ENCODE data around the gene AMOTL2.

The AMOTL2 gene

GRCh38 chr3:134313847-134314587, 60.2 kb downstream of the AMOTL2 start:
- no peak overlapping the region for H3K4me3 ChIP-seq (replicated peaks; ENCODE audit: insufficient read depth, low read length)
- no peak for DNase-seq (ENCODE audit: low read depth in 1 of 2, low spot score in 1 of 2)
- peaks cover 16% of the 10 kb centered on the region for H3K27me3 ChIP-seq (ENCODE audit: insufficient read depth, poor library complexity, severe bottlenecking)
- H3K27ac ChIP-seq (replicated peaks): no peak overlapping the region
- no peak for TF ChIP-seq SPI1 (IDR thresholded peaks at IDR 0.05; ENCODE audit: borderline replicate concordance, low read depth)
- TF ChIP-seq POLR2AphosphoS5 (IDR thresholded peaks at IDR 0.05; ENCODE audit: low read depth): no peak
- TF ChIP-seq, protein P1, sequence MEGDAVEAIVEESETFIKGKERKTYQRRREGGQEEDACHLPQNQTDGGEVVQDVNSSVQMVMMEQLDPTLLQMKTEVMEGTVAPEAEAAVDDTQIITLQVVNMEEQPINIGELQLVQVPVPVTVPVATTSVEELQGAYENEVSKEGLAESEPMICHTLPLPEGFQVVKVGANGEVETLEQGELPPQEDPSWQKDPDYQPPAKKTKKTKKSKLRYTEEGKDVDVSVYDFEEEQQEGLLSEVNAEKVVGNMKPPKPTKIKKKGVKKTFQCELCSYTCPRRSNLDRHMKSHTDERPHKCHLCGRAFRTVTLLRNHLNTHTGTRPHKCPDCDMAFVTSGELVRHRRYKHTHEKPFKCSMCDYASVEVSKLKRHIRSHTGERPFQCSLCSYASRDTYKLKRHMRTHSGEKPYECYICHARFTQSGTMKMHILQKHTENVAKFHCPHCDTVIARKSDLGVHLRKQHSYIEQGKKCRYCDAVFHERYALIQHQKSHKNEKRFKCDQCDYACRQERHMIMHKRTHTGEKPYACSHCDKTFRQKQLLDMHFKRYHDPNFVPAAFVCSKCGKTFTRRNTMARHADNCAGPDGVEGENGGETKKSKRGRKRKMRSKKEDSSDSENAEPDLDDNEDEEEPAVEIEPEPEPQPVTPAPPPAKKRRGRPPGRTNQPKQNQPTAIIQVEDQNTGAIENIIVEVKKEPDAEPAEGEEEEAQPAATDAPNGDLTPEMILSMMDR (IDR thresholded peaks at IDR 0.05; ENCODE audit: insufficient read depth, low read length): no peak
- TF ChIP-seq, protein P2, sequence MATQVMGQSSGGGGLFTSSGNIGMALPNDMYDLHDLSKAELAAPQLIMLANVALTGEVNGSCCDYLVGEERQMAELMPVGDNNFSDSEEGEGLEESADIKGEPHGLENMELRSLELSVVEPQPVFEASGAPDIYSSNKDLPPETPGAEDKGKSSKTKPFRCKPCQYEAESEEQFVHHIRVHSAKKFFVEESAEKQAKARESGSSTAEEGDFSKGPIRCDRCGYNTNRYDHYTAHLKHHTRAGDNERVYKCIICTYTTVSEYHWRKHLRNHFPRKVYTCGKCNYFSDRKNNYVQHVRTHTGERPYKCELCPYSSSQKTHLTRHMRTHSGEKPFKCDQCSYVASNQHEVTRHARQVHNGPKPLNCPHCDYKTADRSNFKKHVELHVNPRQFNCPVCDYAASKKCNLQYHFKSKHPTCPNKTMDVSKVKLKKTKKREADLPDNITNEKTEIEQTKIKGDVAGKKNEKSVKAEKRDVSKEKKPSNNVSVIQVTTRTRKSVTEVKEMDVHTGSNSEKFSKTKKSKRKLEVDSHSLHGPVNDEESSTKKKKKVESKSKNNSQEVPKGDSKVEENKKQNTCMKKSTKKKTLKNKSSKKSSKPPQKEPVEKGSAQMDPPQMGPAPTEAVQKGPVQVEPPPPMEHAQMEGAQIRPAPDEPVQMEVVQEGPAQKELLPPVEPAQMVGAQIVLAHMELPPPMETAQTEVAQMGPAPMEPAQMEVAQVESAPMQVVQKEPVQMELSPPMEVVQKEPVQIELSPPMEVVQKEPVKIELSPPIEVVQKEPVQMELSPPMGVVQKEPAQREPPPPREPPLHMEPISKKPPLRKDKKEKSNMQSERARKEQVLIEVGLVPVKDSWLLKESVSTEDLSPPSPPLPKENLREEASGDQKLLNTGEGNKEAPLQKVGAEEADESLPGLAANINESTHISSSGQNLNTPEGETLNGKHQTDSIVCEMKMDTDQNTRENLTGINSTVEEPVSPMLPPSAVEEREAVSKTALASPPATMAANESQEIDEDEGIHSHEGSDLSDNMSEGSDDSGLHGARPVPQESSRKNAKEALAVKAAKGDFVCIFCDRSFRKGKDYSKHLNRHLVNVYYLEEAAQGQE (IDR thresholded peaks at IDR 0.05; ENCODE audit: insufficient replicate concordance, low read depth): no peak
- TF ChIP-seq GABPA (IDR thresholded peaks at IDR 0.05; ENCODE audit: low read depth): no peak

DNA sequence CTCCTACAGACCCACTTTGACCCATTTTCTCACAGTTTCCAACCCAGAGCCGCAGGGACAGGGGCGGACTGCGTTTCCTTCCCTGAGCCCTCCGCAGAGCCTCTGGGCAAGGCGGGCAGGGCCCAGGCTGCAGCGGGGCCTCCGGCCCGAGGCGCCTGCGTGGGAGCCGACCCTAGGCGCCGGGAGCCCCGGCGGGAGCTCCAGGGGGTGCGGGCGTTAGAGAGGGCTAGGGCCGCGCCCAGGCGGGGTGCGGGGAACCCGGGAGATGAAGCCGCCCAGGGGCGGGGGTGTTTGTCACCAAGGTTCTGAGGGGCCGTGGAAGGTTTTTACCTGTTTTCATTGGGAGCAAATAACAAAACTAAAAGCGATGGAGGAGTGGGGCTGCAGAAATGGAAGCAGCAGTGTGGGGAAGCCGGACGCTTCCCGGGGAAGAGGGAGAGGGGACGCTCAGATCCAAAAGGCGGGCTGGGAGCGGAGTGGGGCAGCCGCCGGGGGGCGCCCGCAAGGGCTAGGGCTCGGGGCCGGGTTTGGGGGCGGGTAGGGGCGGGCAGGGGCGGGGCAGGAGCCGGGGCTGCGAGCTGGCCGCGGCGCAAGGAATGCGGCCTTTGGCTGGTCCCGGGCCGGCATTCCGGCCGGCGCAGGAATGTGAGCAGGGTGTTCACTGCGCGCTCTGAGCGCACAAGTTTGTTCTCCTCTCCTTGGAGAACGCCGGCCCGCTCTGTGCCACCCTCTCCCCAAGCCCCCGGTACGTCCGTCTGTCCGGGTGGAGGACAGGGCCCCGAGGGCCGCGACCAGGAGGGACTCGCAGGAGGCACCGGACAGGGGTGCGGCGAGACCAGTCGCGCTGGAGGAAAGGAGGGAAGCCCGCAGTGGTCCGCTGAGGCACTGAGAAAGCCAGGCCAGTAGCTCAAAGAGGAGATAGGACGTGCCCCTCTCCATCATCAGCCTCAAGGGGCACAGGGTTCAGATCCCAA, 61.1 kb downstream of the AMOTL2 start:
- Histone ChIP-seq H3K4me3 (replicated peaks; ENCODE audit: insufficient read depth, low read length) (no peak overlapping the region), H3K27me3 (ENCODE audit: insufficient read depth, poor library complexity, severe bottlenecking) (peaks cover 16% of the 10 kb centered on the region), H3K27ac (replicated peaks) (no peak overlapping the region)
- TF ChIP-seq, protein P1 (IDR thresholded peaks at IDR 0.05; ENCODE audit: insufficient read depth, low read length): no peak
- TF ChIP-seq, protein P2 (IDR thresholded peaks at IDR 0.05; ENCODE audit: insufficient replicate concordance, low read depth): no peak
- TF ChIP-seq POLR2AphosphoS5 (IDR thresholded peaks at IDR 0.05; ENCODE audit: low read depth): no peak
- TF ChIP-seq SPI1 (IDR thresholded peaks at IDR 0.05; ENCODE audit: borderline replicate concordance, low read depth): no peak
- TF ChIP-seq GABPA (IDR thresholded peaks at IDR 0.05; ENCODE audit: low read depth): no peak
- DNase-seq (ENCODE audit: low read depth in 1 of 2, low spot score in 1 of 2): no peak

- H3K27ac ChIP-seq (replicated peaks): no peak overlapping the region
- H3K27me3 ChIP-seq (ENCODE audit: insufficient read depth, poor library complexity, severe bottlenecking): peaks cover 16% of the 10 kb centered on the region
- DNase-seq (ENCODE audit: low read depth in 1 of 2, low spot score in 1 of 2): no peak
- H3K4me3 ChIP-seq (replicated peaks; ENCODE audit: insufficient read depth, low read length): no peak overlapping the region
- TF ChIP-seq, protein P2 (IDR thresholded peaks at IDR 0.05; ENCODE audit: insufficient replicate concordance, low read depth): no peak
- TF ChIP-seq, protein P1 (IDR thresholded peaks at IDR 0.05; ENCODE audit: insufficient read depth, low read length): no peak
- TF ChIP-seq POLR2AphosphoS5 (IDR thresholded peaks at IDR 0.05; ENCODE audit: low read depth) (no peak), SPI1 (IDR thresholded peaks at IDR 0.05; ENCODE audit: borderline replicate concordance, low read depth) (no peak), GABPA (IDR thresholded peaks at IDR 0.05; ENCODE audit: low read depth) (no peak)
These were observed 62.0 kb downstream of the AMOTL2 start for GRCh38 chr3:134312072-134312872.

Data from HL-60 (cell line).